Thyroid gland (tissue), 4 donors: Measurements from ENCODE around the gene PSMA6.

ENCODE experiments used
- CTCF ChIP-seq, 6 experiments: fragments of 200-600 bp in 3 of 6; fragments of 450-650 bp in 3 of 6; sonication (generic) in 3 of 6; IDR thresholded peaks; one replicate each; pipeline ENCODE4 v1.5.1; 2016 to 2019; ENCODE audit warnings: antibody characterized with exemption in 6 of 6, mild to moderate bottlenecking in 2 of 6, inconsistent platforms in 1 of 6, moderate library complexity in 1 of 6
- POLR2A ChIP-seq, 2 donors: fragments of 450-650 bp; IDR thresholded peaks; one replicate each; pipeline ENCODE4 v1.6.1; 2017; ENCODE audit warnings: antibody characterized with exemption in 2 of 2, mild to moderate bottlenecking in 2 of 2, moderate library complexity in 1 of 2

GRCh38 chr14:35243956-35244355 is 48.2 kb upstream of the PSMA6 start:
- TF ChIP-seq CTCF (IDR thresholded peaks at IDR 0.05), result no peak
- no peak for TF ChIP-seq POLR2A (IDR thresholded peaks at IDR 0.05)
